Osteoblast (primary cell): ENCODE measurements around the gene OR11H6. TPM values are rescaled to one million over a fixed set of nuclear protein-coding genes. Genes with fewer than 3 reads are reported as not detected.
"Not testable (repeated sequence)": the region's sequence is repeated elsewhere in the genome, so short reads cannot be mapped to it uniquely, and the experiment has no call there.

ENCODE experiments used
- DNase-seq: peaks from one replicate; pipeline ENCODE4 v3.0.0; 2011; ENCODE audit warnings: low spot score, mixed read lengths; ENCODE audit not compliant: insufficient read length; ENCODE audit errors: missing footprints
- H2AFZ ChIP-seq: 2 replicates; pipeline ENCODE4 v1.6.0; 2011; ENCODE audit warnings: mild to moderate bottlenecking, low read length
- H3K27ac ChIP-seq: 2 replicates; pipeline ENCODE4 v1.5.1; 2011; ENCODE audit warnings: mild to moderate bottlenecking, low read depth, low read length, moderate library complexity
- H3K27me3 ChIP-seq: 2 replicates; pipeline ENCODE4 v1.6.0; 2012; ENCODE audit warnings: mild to moderate bottlenecking, control low read depth, inconsistent platforms, low read length, moderate library complexity; ENCODE audit not compliant: insufficient read depth
- H3K36me3 ChIP-seq: 2 replicates; pipeline ENCODE4 v1.5.1; 2011; ENCODE audit warnings: mild to moderate bottlenecking, low read length, control low read depth, moderate library complexity; ENCODE audit not compliant: insufficient read depth
- H3K4me1 ChIP-seq: 2 replicates; pipeline ENCODE4 v1.5.1; 2011; ENCODE audit warnings: mild to moderate bottlenecking, low read length, control low read depth, moderate library complexity; ENCODE audit not compliant: insufficient read depth
- H3K4me2 ChIP-seq: 2 replicates; pipeline ENCODE4 v1.6.0; 2011; ENCODE audit warnings: mild to moderate bottlenecking, low read length; ENCODE audit not compliant: insufficient read depth
- H3K4me3 ChIP-seq: fragments of 200-600 bp; sonication (generic); 3 replicates; pipeline ENCODE4 v1.5.1; 2012; ENCODE audit warnings: mild to moderate bottlenecking, low read length, inconsistent platforms; ENCODE audit not compliant: insufficient read depth
- H3K79me2 ChIP-seq: 2 replicates; pipeline ENCODE4 v1.6.0; 2012; ENCODE audit warnings: mild to moderate bottlenecking, low read length, control low read depth, inconsistent platforms; ENCODE audit not compliant: insufficient read depth
- H3K9me3 ChIP-seq: 2 replicates; pipeline ENCODE4 v1.5.1; 2011; ENCODE audit warnings: low read depth, low read length, control low read depth
- H4K20me1 ChIP-seq: 2 replicates; pipeline ENCODE4 v1.6.0; 2012; ENCODE audit warnings: mild to moderate bottlenecking, low read length, control low read depth; ENCODE audit not compliant: insufficient read depth
- CTCF ChIP-seq: IDR thresholded peaks from 2 replicates; pipeline ENCODE4 v1.5.1; 2011; ENCODE audit warnings: mild to moderate bottlenecking, low read depth, low read length, moderate library complexity; ENCODE audit errors: extremely low read depth
- total RNA-seq: library from RNA; depleted of rRNA; stranded (reverse); fragments of >200 nt; gene quantifications from 2 replicates; pipeline ENCODE4 v1.2.3, GENCODE V29; 2012

The OR11H6 gene
- total RNA-seq, 1 donor, result not detected

- Histone ChIP-seq H3K9me3 (no peaks in the 10 kb centered on the region), H3K27ac (no peak within 1 kb of the TSS), H4K20me1 (no peaks in the 10 kb centered on the region), H3K4me1 (no peaks in the 10 kb centered on the region), H3K27me3 (no peaks in the 10 kb centered on the region), H3K4me2 (no peak within 1 kb of the TSS), H2AFZ (no peak within 1 kb of the TSS), H3K36me3 (no peaks in the 10 kb centered on the region), H3K4me3 (no peak within 1 kb of the TSS), H3K79me2 (no peaks in the 10 kb centered on the region)
- DNase-seq, result no peak
- no peak for TF ChIP-seq CTCF
These were observed 32.9 kb upstream of the OR11H6 start, which contains the start of gene OR11G2 for GRCh38 chr14:20190596-20190995. Gene OR11G2, plus strand, starts transcription at chr14:20190896. Its CDS starts 6,542 bp downstream, at chr14:20197438.

DNA sequence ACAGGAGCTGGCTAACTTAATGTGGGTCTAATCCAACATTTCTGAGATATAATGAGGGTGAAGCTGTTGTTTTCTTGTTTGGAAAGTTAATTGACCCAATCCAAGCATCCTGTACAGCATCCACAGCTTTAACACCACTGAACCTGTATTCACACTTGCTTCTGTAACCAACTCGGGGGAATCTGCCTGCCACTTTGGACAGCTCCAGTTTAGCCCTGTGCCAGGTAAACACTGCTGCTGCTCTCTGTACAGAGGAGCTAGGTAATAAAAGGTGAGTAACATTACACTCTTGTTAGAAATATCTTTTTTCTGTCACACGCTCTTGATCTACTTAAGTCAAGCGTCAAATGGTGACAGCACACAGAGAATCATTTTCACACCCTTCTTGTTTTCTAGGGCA is 32.1 kb upstream of the OR11H6 start:
- Histone ChIP-seq H3K79me2 (no peaks in the 10 kb centered on the region), H4K20me1 (no peaks in the 10 kb centered on the region), H3K4me2 (no peak overlapping the region), H3K27me3 (no peaks in the 10 kb centered on the region), H3K36me3 (no peaks in the 10 kb centered on the region), H3K4me1 (no peaks in the 10 kb centered on the region), H3K9me3 (no peaks in the 10 kb centered on the region), H2AFZ (no peak overlapping the region), H3K4me3 (no peak overlapping the region), H3K27ac (no peak overlapping the region)
- TF ChIP-seq CTCF, result no peak
- DNase-seq, result no peak

- Histone ChIP-seq H3K4me3 (no peak overlapping the region), H3K27me3 (no peaks in the 10 kb centered on the region), H2AFZ (no peak overlapping the region), H3K79me2 (no peaks in the 10 kb centered on the region), H3K27ac (no peak overlapping the region), H3K9me3 (no peaks in the 10 kb centered on the region), H3K4me1 (no peaks in the 10 kb centered on the region), H3K36me3 (no peaks in the 10 kb centered on the region), H4K20me1 (no peaks in the 10 kb centered on the region), H3K4me2 (no peak overlapping the region)
- no peak for DNase-seq
- no peak for TF ChIP-seq CTCF
These were observed 29.4 kb upstream of the OR11H6 start for GRCh38 chr14:20194101-20194500.

DNA sequence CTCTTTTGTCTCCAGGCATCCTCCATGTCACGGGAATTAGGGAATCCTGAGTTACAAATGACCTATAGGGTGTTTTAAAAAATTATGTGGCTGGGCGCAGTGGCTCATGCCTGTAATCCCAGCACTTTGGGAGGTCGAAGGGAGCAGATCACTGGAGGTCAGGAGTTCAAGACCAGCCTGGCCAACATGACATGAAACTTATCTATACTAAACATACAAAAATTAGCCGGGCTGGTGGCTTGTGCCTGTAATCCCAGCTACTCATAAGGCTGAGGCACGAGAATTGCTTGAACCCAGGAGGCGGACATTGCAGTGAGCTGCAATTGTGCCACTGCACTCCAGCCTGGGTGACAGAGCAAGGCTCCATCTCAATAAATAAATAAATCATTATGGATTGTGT is 28.3 kb upstream of the OR11H6 start:
- H3K27ac ChIP-seq, H3K9me3 ChIP-seq, H2AFZ ChIP-seq, H3K4me2 ChIP-seq, H3K79me2 ChIP-seq, H3K4me1 ChIP-seq, H4K20me1 ChIP-seq, H3K27me3 ChIP-seq, H3K36me3 ChIP-seq, DNase-seq, H3K4me3 ChIP-seq: not testable (repeated sequence)
